Spleen (tissue), 11 donors: ENCODE measurements around the gene AKAP6. TPM values are rescaled to one million over a fixed set of nuclear protein-coding genes. Genes with fewer than 3 reads are reported as not detected.

Experiments
- DNase-seq: peaks from one replicate; pipeline ENCODE4 v3.0.0-alpha.2; 2020
- H3K27ac ChIP-seq, 8 donors: fragments of 200-600 bp; sonication (generic) in 7 of 8; 1 replicate in 4 of 8; 2 replicates in 4 of 8; pipeline versions ENCODE4 v1.5.0 to v1.8.0; 2016 to 2021; ENCODE audit warnings: inconsistent platforms in 4 of 8, mild to moderate bottlenecking in 4 of 8, moderate library complexity in 1 of 8
- H3K27me3 ChIP-seq, 7 donors: fragments of 200-600 bp; sonication (generic) in 6 of 7; replicated peaks in 1 of 7; 1 replicate in 4 of 7; 2 replicates in 3 of 7; pipeline versions ENCODE4 v1.5.0 to v1.8.0; 2016 to 2021; ENCODE audit warnings: inconsistent platforms in 3 of 7, mild to moderate bottlenecking in 1 of 7
- H3K36me3 ChIP-seq, 6 donors: fragments of 200-600 bp; sonication (generic) in 5 of 6; 1 replicate in 4 of 6; 2 replicates in 2 of 6; pipeline versions ENCODE4 v1.5.0 to v1.8.0; 2016 to 2021; ENCODE audit warnings: inconsistent platforms in 2 of 6
- H3K4me1 ChIP-seq, 6 donors: fragments of 200-600 bp; sonication (generic) in 5 of 6; 1 replicate in 3 of 6; 2 replicates in 3 of 6; pipeline versions ENCODE4 v1.5.0 to v1.8.0; 2016 to 2021; ENCODE audit warnings: inconsistent platforms in 3 of 6
- H3K4me3 ChIP-seq, 8 donors: fragments of 200-600 bp; sonication (generic) in 7 of 8; 1 replicate in 4 of 8; 2 replicates in 4 of 8; pipeline versions ENCODE4 v1.5.0 to v1.8.0; 2016 to 2021; ENCODE audit warnings: inconsistent platforms in 4 of 8, mild to moderate bottlenecking in 4 of 8, moderate library complexity in 2 of 8
- H3K9me3 ChIP-seq, 8 donors: fragments of 200-600 bp; sonication (generic) in 7 of 8; 1 replicate in 4 of 8; 2 replicates in 4 of 8; pipeline versions ENCODE4 v1.5.0 to v1.8.0; 2016 to 2021; ENCODE audit warnings: inconsistent platforms in 4 of 8
- CTCF ChIP-seq, 11 experiments: fragments of 200-600 bp in 7 of 11; fragments of 450-650 bp in 4 of 11; sonication (generic) in 4 of 11; IDR thresholded peaks in 8 of 11; conservative IDR thresholded peaks in 3 of 11; 1 replicate in 7 of 11; 2 replicates in 4 of 11; pipeline versions ENCODE4 v1.4.0 to v1.8.0; 2016 to 2021; ENCODE audit warnings: antibody characterized with exemption in 11 of 11, inconsistent platforms in 4 of 11, mild to moderate bottlenecking in 1 of 11
- POLR2A ChIP-seq, 3 donors: fragments of 450-650 bp; IDR thresholded peaks; one replicate each; pipeline ENCODE4 v1.5.1; 2017; ENCODE audit warnings: antibody characterized with exemption in 3 of 3, mild to moderate bottlenecking in 1 of 3
- POLR2AphosphoS5 ChIP-seq, 3 donors: sonication (generic); formaldehyde crosslinking; IDR thresholded peaks; one replicate each; pipeline ENCODE4 v1.5.1; 2017; ENCODE audit warnings: antibody characterized with exemption in 3 of 3
- WGBS, 5 donors: extraction: QIAGEN DNeasy Blood & Tissue Kit in 3 of 5; methylation state at CpG; one replicate each; pipeline versions ENCODE4 v1.1.5 to v1.1.7; 2013 to 2018; 5-methylcytosine and 5-hydroxymethylcytosine counted together
- intact Hi-C: fragments of 100-400 bp; cut with DNase I; formaldehyde crosslinking; loops from one replicate; pipeline ENCODE4 v1.15.0; 2023; ENCODE audit warnings: low total_unique reads
- polyA plus RNA-seq, 3 donors: library from polyadenylated mRNA; stranded (reverse); fragments of 200-250 nt; gene quantifications; one replicate each; pipeline ENCODE4 v1.2.1, GENCODE V29; 2013
- total RNA-seq, 7 donors: library from RNA; depleted of rRNA in 3 of 7; stranded (reverse); fragments of >200 nt in 3 of 7; fragmentation: NEBNext Ultra II Directional in 4 of 7; extraction: Animal tissue kit (Norgen Biotek cat#: 25700) in 4 of 7; gene quantifications; one replicate each; pipeline versions ENCODE4 v1.1.0 to v1.2.1, GENCODE V29; 2016 to 2021
- donor health status: healthy with polysubstance abuse.
- donor health status: DM: no; HTN: no; CAD: no; lungs with moderate emphysema.
- donor health status: DM: no; HTN: no; CAD: no.
- donor health status: Bipolar disorder and iron deficiency.
- donor health status: healthy.
- donor health status: DM: no; HTN: no; CAD: no.
- donor health status: DM: yes; HTN: yes; CAD: no.

Gene AKAP6
- total and polyA plus RNA-seq, 10 donors = 0.20 to 12.1 (median 4.8) TPM

- no peak for DNase-seq
- Histone ChIP-seq H3K4me1 (no peaks in the 10 kb centered on the region), H3K4me3 (no peak overlapping the region), H3K9me3 (peaks cover 0 to 20% (median 7%) of the 10 kb centered on the region in 8 donors), H3K27ac (no peak overlapping the region), H3K27me3 (no peaks in the 10 kb centered on the region), H3K36me3 (no peaks in the 10 kb centered on the region)
- 56 to 95% (median 86%) methylated on average over 1 of the region's 1 CpG for WGBS, 5 donors
- intact Hi-C loops = no loop called here
- TF ChIP-seq CTCF (IDR thresholded peaks at IDR 0.05 in 8 of 11, conservative IDR thresholded peaks at IDR 0.05 in 3 of 11) (no peak), POLR2A (IDR thresholded peaks at IDR 0.05) (no peak), POLR2AphosphoS5 (IDR thresholded peaks at IDR 0.05) (no peak)
These were observed 96.9 kb downstream of the AKAP6 start for GRCh38 chr14:32426028-32426427.

- Histone ChIP-seq H3K4me3 (no peak overlapping the region), H3K27me3 (no peaks in the 10 kb centered on the region), H3K4me1 (no peaks in the 10 kb centered on the region), H3K27ac (no peak overlapping the region), H3K9me3 (peaks cover 0 to 16% (median 7%) of the 10 kb centered on the region in 8 donors), H3K36me3 (no peaks in the 10 kb centered on the region)
- no peak for DNase-seq
- WGBS, 5 donors = 69 to 83% (median 79%) methylated on average over 8 of the region's 8 CpGs
- TF ChIP-seq CTCF (IDR thresholded peaks at IDR 0.05 in 8 of 11, conservative IDR thresholded peaks at IDR 0.05 in 3 of 11) = no peak
- TF ChIP-seq POLR2A (IDR thresholded peaks at IDR 0.05) = no peak
- TF ChIP-seq POLR2AphosphoS5 (IDR thresholded peaks at IDR 0.05) = no peak
- intact Hi-C loops = no loop called here
These were observed 97.7 kb downstream of the AKAP6 start for GRCh38 chr14:32426586-32427388.

GRCh38 chr14:32427726-32428528 is 98.8 kb downstream of the AKAP6 start:
- H3K27me3 ChIP-seq = no peaks in the 10 kb centered on the region
- no peaks in the 10 kb centered on the region for H3K4me1 ChIP-seq
- H3K36me3 ChIP-seq = no peaks in the 10 kb centered on the region
- H3K9me3 ChIP-seq = peaks cover 0 to 6% (median 0%) of the 10 kb centered on the region in 8 donors
- 74 to 95% (median 85%) methylated on average over 4 of the region's 4 CpGs for WGBS, 5 donors
- TF ChIP-seq POLR2AphosphoS5 (IDR thresholded peaks at IDR 0.05) (no peak), CTCF (IDR thresholded peaks at IDR 0.05 in 8 of 11, conservative IDR thresholded peaks at IDR 0.05 in 3 of 11) (no peak), POLR2A (IDR thresholded peaks at IDR 0.05) (no peak)
- intact Hi-C loops = no loop called here
- no peak for DNase-seq
- no peak overlapping the region for H3K4me3 ChIP-seq
- H3K27ac ChIP-seq = no peak overlapping the region

GRCh38 chr14:32428875-32429274 is 99.8 kb downstream of the AKAP6 start:
- 77 to 94% (median 89%) methylated on average over 4 of the region's 4 CpGs for WGBS, 5 donors
- no peak for DNase-seq
- TF ChIP-seq POLR2AphosphoS5 (IDR thresholded peaks at IDR 0.05) (no peak), CTCF (IDR thresholded peaks at IDR 0.05 in 8 of 11, conservative IDR thresholded peaks at IDR 0.05 in 3 of 11) (no peak), POLR2A (IDR thresholded peaks at IDR 0.05) (no peak)
- no peak overlapping the region for H3K4me3 ChIP-seq
- H3K27me3 ChIP-seq = no peaks in the 10 kb centered on the region
- no peaks in the 10 kb centered on the region for H3K4me1 ChIP-seq
- intact Hi-C loops = no loop called here
- no peak overlapping the region for H3K27ac ChIP-seq
- no peaks in the 10 kb centered on the region for H3K9me3 ChIP-seq
- H3K36me3 ChIP-seq = no peaks in the 10 kb centered on the region
